GM12878 (cell line): ENCODE results near the gene COX6B2. TPM values are rescaled to one million over a fixed set of nuclear protein-coding genes. Genes with fewer than 3 reads are reported as not detected.

Experiments used
- ATAC-seq: fragments of 200-7000 bp; cut with Tn5 transposase; 3 replicates; pipeline ENCODE4 v1.9.1; 2020; ENCODE audit warnings: mild to moderate bottlenecking, moderate library complexity
- BruUV-seq: library from RNA; stranded (reverse); fragments of 400-500 nt; replicated peaks from 2 replicates; lab custom pipeline; 2021; lab: Mats Ljungman, UMichigan
- CTCF ChIA-PET: fragments of 300-600 bp; sonication (Branson Sonifier 250); formaldehyde crosslinking; extraction: SDS; loops from one replicate; lab custom pipeline; 2021; ENCODE audit warnings: inconsistent platforms; lab: Yijun Ruan, JAX
- POLR2A ChIA-PET: fragments of 350-600 bp; formaldehyde crosslinking; extraction: SDS; loops from one replicate; lab custom pipeline; 2021; ENCODE audit warnings: inconsistent platforms; lab: Charles Lee
- RAD21 ChIA-PET: fragments of 300-600 bp; sonication (Branson Sonifier 250); formaldehyde crosslinking; loops from one replicate; lab custom pipeline; 2023; ENCODE audit warnings: antibody characterized with exemption; ENCODE audit not compliant: unreplicated experiment; lab: Charles Lee
- SMC1A ChIA-PET: fragments of 300-600 bp; sonication (Branson Sonifier 250); formaldehyde crosslinking; loops from one replicate; lab custom pipeline; 2023; ENCODE audit not compliant: unreplicated experiment, uncharacterized antibody; lab: Charles Lee
- DNase-seq: peaks from one replicate; pipeline ENCODE4 v3.0.0-alpha.2; 2011; ENCODE audit warnings: low read depth, low spot score
- FAIRE-seq: peaks from 3 replicates; lab custom pipeline; 2011; peaks lifted over from hg19 to GRCh38; lab: Jason Lieb, UNC
- H2AFZ ChIP-seq: 2 replicates; pipeline ENCODE4 v1.6.0; 2011; ENCODE audit warnings: low read depth, low read length, control low read depth; ENCODE audit not compliant: control insufficient read depth
- H3K27ac ChIP-seq: 2 replicates; pipeline ENCODE4 v1.5.1; 2011; ENCODE audit warnings: control low read depth; ENCODE audit not compliant: control insufficient read depth, insufficient read depth
- H3K27me3 ChIP-seq, 2 experiments: replicated peaks in 1 of 2; 2 replicates each; pipeline versions ENCODE4 v1.6.0 to v1.6.1; 2011; ENCODE audit warnings: low read length in 1 of 2; ENCODE audit not compliant: control insufficient read depth in 2 of 2, insufficient read depth in 2 of 2
- H3K36me3 ChIP-seq, 2 experiments: 2 replicates each; pipeline ENCODE4 v1.5.1; 2011; ENCODE audit warnings: low read length in 1 of 2; ENCODE audit not compliant: control insufficient read depth in 2 of 2, insufficient read depth in 2 of 2
- H3K4me1 ChIP-seq: 2 replicates; pipeline ENCODE4 v1.6.1; 2011; ENCODE audit warnings: mild to moderate bottlenecking, low read length, moderate library complexity, mixed read lengths; ENCODE audit not compliant: control insufficient read depth, insufficient read depth
- H3K4me2 ChIP-seq: 2 replicates; pipeline ENCODE4 v1.6.0; 2011; ENCODE audit warnings: control low read depth; ENCODE audit not compliant: control insufficient read depth, insufficient read depth
- H3K4me3 ChIP-seq: fragments of 200-600 bp; sonication (generic); 2 replicates; pipeline ENCODE4 v1.5.1; 2016
- H3K79me2 ChIP-seq: 2 replicates; pipeline ENCODE4 v1.6.0; 2011; ENCODE audit warnings: low read length; ENCODE audit not compliant: control insufficient read depth, insufficient read depth
- H3K9ac ChIP-seq: 2 replicates; pipeline ENCODE4 v1.8.0; 2011; ENCODE audit warnings: low read length, control low read depth, mixed read lengths; ENCODE audit not compliant: control insufficient read depth, insufficient read depth
- H3K9me3 ChIP-seq: replicated peaks from 3 replicates; pipeline ENCODE4 v1.5.1; 2011; ENCODE audit warnings: mild to moderate bottlenecking, low read length; ENCODE audit not compliant: control insufficient read depth, insufficient read depth
- H4K20me1 ChIP-seq: 2 replicates; pipeline ENCODE4 v1.6.0; 2011; ENCODE audit not compliant: control insufficient read depth, insufficient read depth
- BACH1 ChIP-seq: fragments of 450-650 bp; IDR thresholded peaks from 2 replicates; pipeline ENCODE4 v1.6.1; 2017; ENCODE audit warnings: mild to moderate bottlenecking, borderline replicate concordance
- CREB1 ChIP-seq: IDR thresholded peaks from 2 replicates; pipeline ENCODE4 v1.6.1; 2012; ENCODE audit warnings: low read depth, mild to moderate bottlenecking, inconsistent platforms
- FOXK2 ChIP-seq: fragments of 450-650 bp; IDR thresholded peaks from 2 replicates; pipeline ENCODE4 v1.6.1; 2017; ENCODE audit warnings: mild to moderate bottlenecking, moderate library complexity
- IKZF1 ChIP-seq: fragments of 450-650 bp; conservative IDR thresholded peaks from 2 replicates; pipeline ENCODE4 v1.6.1; 2017; ENCODE audit warnings: antibody characterized with exemption, mild to moderate bottlenecking
- IKZF2 ChIP-seq, 2 experiments: fragments of 450-650 bp; IDR thresholded peaks; 2 replicates each; pipeline ENCODE4 v1.6.1; 2017; ENCODE audit warnings: mild to moderate bottlenecking in 2 of 2, moderate library complexity in 2 of 2
- NFXL1 ChIP-seq: fragments of 450-650 bp; IDR thresholded peaks from 2 replicates; pipeline ENCODE4 v1.6.1; 2017; ENCODE audit warnings: antibody characterized with exemption, mild to moderate bottlenecking, borderline replicate concordance
- NFYB ChIP-seq: IDR thresholded peaks from 2 replicates; pipeline ENCODE4 v1.6.1; 2011; ENCODE audit warnings: low read depth, mild to moderate bottlenecking, low read length, improper control_type of control experiment, moderate library complexity; ENCODE audit not compliant: insufficient read depth
- POLR2A ChIP-seq: IDR thresholded peaks from 2 replicates; pipeline ENCODE4 v1.6.1; 2011; ENCODE audit warnings: low read depth, mild to moderate bottlenecking, low read length
- SREBF1 ChIP-seq: IDR thresholded peaks from 2 replicates; pipeline ENCODE4 v1.6.1; 2012; ENCODE audit warnings: mild to moderate bottlenecking, low read length
- WGBS: methylation state at CpG from one replicate; pipeline ENCODE4 v1.1.6; 2016; ENCODE audit warnings: low lambda C conversion rate; ENCODE audit not compliant: insufficient replicate concordance, insufficient coverage; ENCODE audit errors: missing lambda C conversion rate; 5-methylcytosine and 5-hydroxymethylcytosine counted together
- in situ Hi-C: fragments of 300-500 bp; cut with MboI; formaldehyde crosslinking; loops from 9 replicates; pipeline ENCODE4 v1.14.3; 2018; ENCODE audit warnings: mixed read lengths
- intact Hi-C: fragments of 100-400 bp; cut with micrococcal nuclease; formaldehyde crosslinking; loops from one replicate; pipeline ENCODE4 v1.14.2; 2022; ENCODE audit not compliant: unreplicated experiment
- polyA plus RNA-seq, 11 experiments: library from polyadenylated mRNA; depleted of rRNA in 4 of 11; unstranded in 6 of 11; stranded (reverse) in 5 of 11; fragments of >200 nt; fragmentation: Nextera tagmentation in 4 of 11; fragmentation: Illumina TruSeq in 1 of 11; extraction: Ambion mirVana in 4 of 11; extraction: Trizol in 1 of 11; gene quantifications; 1 replicate in 1 of 11; 2 replicates in 10 of 11; pipeline versions ENCODE4 v1.2.1 to v1.2.3, GENCODE V29; 2011 to 2016; ENCODE audit warnings: inconsistent platforms in 2 of 11, missing spikeins in 2 of 11, low read depth in 1 of 11
- total RNA-seq, 4 experiments: library from RNA; depleted of rRNA in 3 of 4; stranded (reverse); fragments of >200 nt in 3 of 4; fragmentation: Illumina TruSeq in 1 of 4; extraction: Trizol in 1 of 4; gene quantifications; 2 replicates each; pipeline versions ENCODE4 v1.2.1 to v1.2.3, GENCODE V29; 2013 to 2021
- TF ChIP-seq, protein P1 (sequence below): fragments of 450-650 bp; IDR thresholded peaks from 2 replicates; pipeline ENCODE4 v1.6.1; 2016; ENCODE audit warnings: mild to moderate bottlenecking
- TF ChIP-seq, protein P2 (sequence below): fragments of 450-650 bp; IDR thresholded peaks from 2 replicates; pipeline ENCODE4 v1.6.1; 2017; ENCODE audit warnings: low read depth, mild to moderate bottlenecking, moderate library complexity
- TF ChIP-seq, protein P3 (sequence below): fragments of 450-650 bp; IDR thresholded peaks from 2 replicates; pipeline ENCODE4 v1.6.1; 2017; ENCODE audit warnings: mild to moderate bottlenecking, low read depth, inconsistent platforms; ENCODE audit not compliant: poor library complexity, severe bottlenecking
- TF ChIP-seq, protein P4 (sequence below): IDR thresholded peaks from 2 replicates; pipeline ENCODE4 v1.6.1; 2011; ENCODE audit warnings: borderline replicate concordance, low read depth, mild to moderate bottlenecking, moderate library complexity, low read length; ENCODE audit not compliant: insufficient read depth, poor library complexity, severe bottlenecking
- TF ChIP-seq, protein P5 (sequence below): IDR thresholded peaks from 2 replicates; pipeline ENCODE4 v1.6.1; 2011; ENCODE audit warnings: low read depth, low read length, improper control_type of control experiment, borderline replicate concordance
- TF ChIP-seq, protein P6 (sequence below): IDR thresholded peaks from 2 replicates; pipeline ENCODE4 v1.6.1; 2011; ENCODE audit warnings: mild to moderate bottlenecking, low read depth, low read length, moderate library complexity; ENCODE audit not compliant: insufficient replicate concordance

The COX6B2 gene
- total and polyA plus RNA-seq, 10 of the 15 experiments (the other 5 are each of a cell fraction or from before 2014, with no cell fraction given) = 0.05 to 0.08 (median 0.07) TPM; not detected in 6

DNA sequence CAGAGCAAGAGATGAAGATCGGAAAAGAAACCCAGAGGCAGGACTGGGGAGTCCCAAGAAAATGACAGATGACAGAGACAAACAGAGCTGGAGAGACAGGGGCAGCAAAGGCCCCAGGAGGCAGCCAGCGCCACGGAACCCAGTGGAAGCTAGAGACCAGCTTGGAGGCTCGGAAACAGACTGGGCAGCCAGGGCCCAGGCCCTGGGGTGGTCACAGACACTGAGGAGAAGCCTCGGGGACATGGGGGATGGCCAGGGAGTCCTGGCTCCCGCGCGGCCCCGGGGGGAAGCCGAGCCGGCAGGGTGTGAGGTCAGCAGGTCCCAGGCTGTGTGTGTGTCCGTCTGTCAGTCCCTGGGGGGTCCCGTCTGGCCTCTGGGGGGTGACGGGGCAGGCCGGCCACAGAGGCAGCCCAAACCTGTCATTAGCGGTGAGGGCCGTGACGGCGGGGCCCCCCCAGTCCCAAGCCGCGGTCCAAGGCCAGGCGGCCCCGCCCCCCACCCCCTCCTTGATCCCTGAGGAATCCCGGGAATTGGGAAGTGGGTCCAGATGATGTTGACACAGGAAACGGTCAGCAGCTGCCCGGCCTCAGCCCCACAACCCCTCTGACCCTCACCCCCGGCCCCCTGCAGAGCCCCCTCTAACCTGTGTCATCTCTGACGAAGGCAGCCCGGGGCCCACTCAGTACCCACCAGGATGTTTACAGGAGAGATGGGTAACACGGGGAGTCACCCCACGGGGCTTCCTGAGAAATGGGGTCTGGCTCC, 19.7 kb upstream of the COX6B2 start:
- WGBS = 19% methylated on average over 14 of the region's 31 CpGs
- Histone ChIP-seq H3K4me1 (no peaks in the 10 kb centered on the region), H3K9me3 (no peaks in the 10 kb centered on the region), H2AFZ (no peak overlapping the region), H3K4me2 (no peak overlapping the region), H3K9ac (no peak overlapping the region), H3K4me3 (no peak overlapping the region), H3K79me2 (no peaks in the 10 kb centered on the region), H3K27ac (no peak overlapping the region), H3K27me3 (peaks cover 3 to 4% of the 10 kb centered on the region in 2 experiments), H4K20me1 (no peaks in the 10 kb centered on the region), H3K36me3 (no peaks in the 10 kb centered on the region)
- ATAC-seq (no peak; the same call in 2 of the 3 replicates), FAIRE-seq (no peak), DNase-seq (no peak)
- intact Hi-C loops (no loop called here), in situ Hi-C loops (no loop called here)
- ChIA-PET SMC1A (no interaction called here), POLR2A (no interaction called here), RAD21 (no interaction called here), CTCF (no interaction called here)
- BruUV-seq = no TSS peak
- TF ChIP-seq IKZF2 (IDR thresholded peaks at IDR 0.05) (no peak), POLR2A (no peak), NFXL1 (no peak), FOXK2 (no peak), NFYB (no peak), CREB1 (no peak), BACH1 (no peak), SREBF1 (no peak), IKZF1 (no peak)
- TF ChIP-seq, protein P1, sequence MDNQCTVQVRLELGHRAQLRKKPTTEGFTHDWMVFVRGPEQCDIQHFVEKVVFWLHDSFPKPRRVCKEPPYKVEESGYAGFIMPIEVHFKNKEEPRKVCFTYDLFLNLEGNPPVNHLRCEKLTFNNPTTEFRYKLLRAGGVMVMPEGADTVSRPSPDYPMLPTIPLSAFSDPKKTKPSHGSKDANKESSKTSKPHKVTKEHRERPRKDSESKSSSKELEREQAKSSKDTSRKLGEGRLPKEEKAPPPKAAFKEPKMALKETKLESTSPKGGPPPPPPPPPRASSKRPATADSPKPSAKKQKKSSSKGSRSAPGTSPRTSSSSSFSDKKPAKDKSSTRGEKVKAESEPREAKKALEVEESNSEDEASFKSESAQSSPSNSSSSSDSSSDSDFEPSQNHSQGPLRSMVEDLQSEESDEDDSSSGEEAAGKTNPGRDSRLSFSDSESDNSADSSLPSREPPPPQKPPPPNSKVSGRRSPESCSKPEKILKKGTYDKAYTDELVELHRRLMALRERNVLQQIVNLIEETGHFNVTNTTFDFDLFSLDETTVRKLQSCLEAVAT = no peak
- TF ChIP-seq, protein P2, sequence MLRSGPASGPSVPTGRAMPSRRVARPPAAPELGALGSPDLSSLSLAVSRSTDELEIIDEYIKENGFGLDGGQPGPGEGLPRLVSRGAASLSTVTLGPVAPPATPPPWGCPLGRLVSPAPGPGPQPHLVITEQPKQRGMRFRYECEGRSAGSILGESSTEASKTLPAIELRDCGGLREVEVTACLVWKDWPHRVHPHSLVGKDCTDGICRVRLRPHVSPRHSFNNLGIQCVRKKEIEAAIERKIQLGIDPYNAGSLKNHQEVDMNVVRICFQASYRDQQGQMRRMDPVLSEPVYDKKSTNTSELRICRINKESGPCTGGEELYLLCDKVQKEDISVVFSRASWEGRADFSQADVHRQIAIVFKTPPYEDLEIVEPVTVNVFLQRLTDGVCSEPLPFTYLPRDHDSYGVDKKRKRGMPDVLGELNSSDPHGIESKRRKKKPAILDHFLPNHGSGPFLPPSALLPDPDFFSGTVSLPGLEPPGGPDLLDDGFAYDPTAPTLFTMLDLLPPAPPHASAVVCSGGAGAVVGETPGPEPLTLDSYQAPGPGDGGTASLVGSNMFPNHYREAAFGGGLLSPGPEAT = no peak
- TF ChIP-seq, protein P3, sequence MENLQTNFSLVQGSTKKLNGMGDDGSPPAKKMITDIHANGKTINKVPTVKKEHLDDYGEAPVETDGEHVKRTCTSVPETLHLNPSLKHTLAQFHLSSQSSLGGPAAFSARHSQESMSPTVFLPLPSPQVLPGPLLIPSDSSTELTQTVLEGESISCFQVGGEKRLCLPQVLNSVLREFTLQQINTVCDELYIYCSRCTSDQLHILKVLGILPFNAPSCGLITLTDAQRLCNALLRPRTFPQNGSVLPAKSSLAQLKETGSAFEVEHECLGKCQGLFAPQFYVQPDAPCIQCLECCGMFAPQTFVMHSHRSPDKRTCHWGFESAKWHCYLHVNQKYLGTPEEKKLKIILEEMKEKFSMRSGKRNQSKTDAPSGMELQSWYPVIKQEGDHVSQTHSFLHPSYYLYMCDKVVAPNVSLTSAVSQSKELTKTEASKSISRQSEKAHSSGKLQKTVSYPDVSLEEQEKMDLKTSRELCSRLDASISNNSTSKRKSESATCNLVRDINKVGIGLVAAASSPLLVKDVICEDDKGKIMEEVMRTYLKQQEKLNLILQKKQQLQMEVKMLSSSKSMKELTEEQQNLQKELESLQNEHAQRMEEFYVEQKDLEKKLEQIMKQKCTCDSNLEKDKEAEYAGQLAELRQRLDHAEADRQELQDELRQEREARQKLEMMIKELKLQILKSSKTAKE = no peak
- TF ChIP-seq, protein P4, sequence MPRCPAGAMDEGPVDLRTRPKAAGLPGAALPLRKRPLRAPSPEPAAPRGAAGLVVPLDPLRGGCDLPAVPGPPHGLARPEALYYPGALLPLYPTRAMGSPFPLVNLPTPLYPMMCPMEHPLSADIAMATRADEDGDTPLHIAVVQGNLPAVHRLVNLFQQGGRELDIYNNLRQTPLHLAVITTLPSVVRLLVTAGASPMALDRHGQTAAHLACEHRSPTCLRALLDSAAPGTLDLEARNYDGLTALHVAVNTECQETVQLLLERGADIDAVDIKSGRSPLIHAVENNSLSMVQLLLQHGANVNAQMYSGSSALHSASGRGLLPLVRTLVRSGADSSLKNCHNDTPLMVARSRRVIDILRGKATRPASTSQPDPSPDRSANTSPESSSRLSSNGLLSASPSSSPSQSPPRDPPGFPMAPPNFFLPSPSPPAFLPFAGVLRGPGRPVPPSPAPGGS = no peak
- TF ChIP-seq, protein P5, sequence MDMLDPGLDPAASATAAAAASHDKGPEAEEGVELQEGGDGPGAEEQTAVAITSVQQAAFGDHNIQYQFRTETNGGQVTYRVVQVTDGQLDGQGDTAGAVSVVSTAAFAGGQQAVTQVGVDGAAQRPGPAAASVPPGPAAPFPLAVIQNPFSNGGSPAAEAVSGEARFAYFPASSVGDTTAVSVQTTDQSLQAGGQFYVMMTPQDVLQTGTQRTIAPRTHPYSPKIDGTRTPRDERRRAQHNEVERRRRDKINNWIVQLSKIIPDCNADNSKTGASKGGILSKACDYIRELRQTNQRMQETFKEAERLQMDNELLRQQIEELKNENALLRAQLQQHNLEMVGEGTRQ = no peak
- TF ChIP-seq, protein P6, sequence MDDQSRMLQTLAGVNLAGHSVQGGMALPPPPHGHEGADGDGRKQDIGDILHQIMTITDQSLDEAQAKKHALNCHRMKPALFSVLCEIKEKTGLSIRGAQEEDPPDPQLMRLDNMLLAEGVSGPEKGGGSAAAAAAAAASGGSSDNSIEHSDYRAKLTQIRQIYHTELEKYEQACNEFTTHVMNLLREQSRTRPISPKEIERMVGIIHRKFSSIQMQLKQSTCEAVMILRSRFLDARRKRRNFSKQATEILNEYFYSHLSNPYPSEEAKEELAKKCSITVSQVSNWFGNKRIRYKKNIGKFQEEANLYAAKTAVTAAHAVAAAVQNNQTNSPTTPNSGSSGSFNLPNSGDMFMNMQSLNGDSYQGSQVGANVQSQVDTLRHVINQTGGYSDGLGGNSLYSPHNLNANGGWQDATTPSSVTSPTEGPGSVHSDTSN = no peak
